GM12878 (cell line): ENCODE results near the gene CLCC1. TPM values are rescaled to one million over a fixed set of nuclear protein-coding genes. Genes with fewer than 3 reads are reported as not detected.

Experiments used
- ATAC-seq: fragments of 200-7000 bp; cut with Tn5 transposase; 3 replicates; pipeline ENCODE4 v1.9.1; 2020; ENCODE audit warnings: mild to moderate bottlenecking, moderate library complexity
- BruUV-seq: library from RNA; stranded (reverse); fragments of 400-500 nt; replicated peaks from 2 replicates; lab custom pipeline; 2021; lab: Mats Ljungman, UMichigan
- CTCF ChIA-PET: fragments of 300-600 bp; sonication (Branson Sonifier 250); formaldehyde crosslinking; extraction: SDS; loops from one replicate; lab custom pipeline; 2021; ENCODE audit warnings: inconsistent platforms; lab: Yijun Ruan, JAX
- POLR2A ChIA-PET: fragments of 350-600 bp; formaldehyde crosslinking; extraction: SDS; loops from one replicate; lab custom pipeline; 2021; ENCODE audit warnings: inconsistent platforms; lab: Charles Lee
- RAD21 ChIA-PET: fragments of 300-600 bp; sonication (Branson Sonifier 250); formaldehyde crosslinking; loops from one replicate; lab custom pipeline; 2023; ENCODE audit warnings: antibody characterized with exemption; ENCODE audit not compliant: unreplicated experiment; lab: Charles Lee
- SMC1A ChIA-PET: fragments of 300-600 bp; sonication (Branson Sonifier 250); formaldehyde crosslinking; loops from one replicate; lab custom pipeline; 2023; ENCODE audit not compliant: unreplicated experiment, uncharacterized antibody; lab: Charles Lee
- DNase-seq: peaks from one replicate; pipeline ENCODE4 v3.0.0-alpha.2; 2011; ENCODE audit warnings: low read depth, low spot score
- FAIRE-seq: peaks from 3 replicates; lab custom pipeline; 2011; peaks lifted over from hg19 to GRCh38; lab: Jason Lieb, UNC
- H2AFZ ChIP-seq: 2 replicates; pipeline ENCODE4 v1.6.0; 2011; ENCODE audit warnings: low read depth, low read length, control low read depth; ENCODE audit not compliant: control insufficient read depth
- H3K27ac ChIP-seq: 2 replicates; pipeline ENCODE4 v1.5.1; 2011; ENCODE audit warnings: control low read depth; ENCODE audit not compliant: control insufficient read depth, insufficient read depth
- H3K27me3 ChIP-seq, 2 experiments: replicated peaks in 1 of 2; 2 replicates each; pipeline versions ENCODE4 v1.6.0 to v1.6.1; 2011; ENCODE audit warnings: low read length in 1 of 2; ENCODE audit not compliant: control insufficient read depth in 2 of 2, insufficient read depth in 2 of 2
- H3K36me3 ChIP-seq, 2 experiments: 2 replicates each; pipeline ENCODE4 v1.5.1; 2011; ENCODE audit warnings: low read length in 1 of 2; ENCODE audit not compliant: control insufficient read depth in 2 of 2, insufficient read depth in 2 of 2
- H3K4me1 ChIP-seq: 2 replicates; pipeline ENCODE4 v1.6.1; 2011; ENCODE audit warnings: mild to moderate bottlenecking, low read length, moderate library complexity, mixed read lengths; ENCODE audit not compliant: control insufficient read depth, insufficient read depth
- H3K4me2 ChIP-seq: 2 replicates; pipeline ENCODE4 v1.6.0; 2011; ENCODE audit warnings: control low read depth; ENCODE audit not compliant: control insufficient read depth, insufficient read depth
- H3K4me3 ChIP-seq: fragments of 200-600 bp; sonication (generic); 2 replicates; pipeline ENCODE4 v1.5.1; 2016
- H3K79me2 ChIP-seq: 2 replicates; pipeline ENCODE4 v1.6.0; 2011; ENCODE audit warnings: low read length; ENCODE audit not compliant: control insufficient read depth, insufficient read depth
- H3K9ac ChIP-seq: 2 replicates; pipeline ENCODE4 v1.8.0; 2011; ENCODE audit warnings: low read length, control low read depth, mixed read lengths; ENCODE audit not compliant: control insufficient read depth, insufficient read depth
- H3K9me3 ChIP-seq: replicated peaks from 3 replicates; pipeline ENCODE4 v1.5.1; 2011; ENCODE audit warnings: mild to moderate bottlenecking, low read length; ENCODE audit not compliant: control insufficient read depth, insufficient read depth
- H4K20me1 ChIP-seq: 2 replicates; pipeline ENCODE4 v1.6.0; 2011; ENCODE audit not compliant: control insufficient read depth, insufficient read depth
- BCL11A ChIP-seq: IDR thresholded peaks from 2 replicates; pipeline ENCODE4 v1.6.1; 2011; ENCODE audit warnings: low read depth, low read length
- BRCA1 ChIP-seq: IDR thresholded peaks from 2 replicates; pipeline ENCODE4 v1.6.1; 2011; ENCODE audit warnings: low read depth, low read length, improper control_type of control experiment
- CEBPZ ChIP-seq: fragments of 150-350 bp; IDR thresholded peaks from 2 replicates; pipeline ENCODE4 v1.6.1; 2016; ENCODE audit warnings: low read depth, low read length
- CHD2 ChIP-seq: IDR thresholded peaks from 2 replicates; pipeline ENCODE4 v1.6.1; 2011; ENCODE audit warnings: low read depth, low read length, improper control_type of control experiment, borderline replicate concordance
- CHD4 ChIP-seq: fragments of 200-600 bp; sonication (generic); IDR thresholded peaks from 2 replicates; pipeline ENCODE4 v1.6.1; 2016; ENCODE audit warnings: mild to moderate bottlenecking
- DPF2 ChIP-seq: fragments of 450-650 bp; IDR thresholded peaks from 2 replicates; pipeline ENCODE4 v1.6.1; 2017; ENCODE audit warnings: mild to moderate bottlenecking
- E2F8 ChIP-seq: fragments of 450-650 bp; IDR thresholded peaks from 2 replicates; pipeline ENCODE4 v1.6.1; 2018; ENCODE audit warnings: mild to moderate bottlenecking, low read depth, moderate library complexity; ENCODE audit not compliant: partially characterized antibody
- ESRRA ChIP-seq: IDR thresholded peaks from 2 replicates; pipeline ENCODE4 v1.6.1; 2012; ENCODE audit warnings: mild to moderate bottlenecking, low read length, improper control_type of control experiment
- IRF4 ChIP-seq: IDR thresholded peaks from 2 replicates; pipeline ENCODE4 v1.6.1; 2011; ENCODE audit warnings: low read depth, low read length
- NKRF ChIP-seq: fragments of 450-650 bp; conservative IDR thresholded peaks from 2 replicates; pipeline ENCODE4 v1.6.1; 2017; ENCODE audit warnings: mild to moderate bottlenecking, moderate library complexity
- PAX5 ChIP-seq: IDR thresholded peaks from 2 replicates; pipeline ENCODE4 v1.6.1; 2011; ENCODE audit warnings: low read depth, low read length, borderline replicate concordance
- POLR2AphosphoS5 ChIP-seq: IDR thresholded peaks from 2 replicates; pipeline ENCODE4 v1.6.1; 2011; ENCODE audit warnings: mild to moderate bottlenecking, low read length, inconsistent platforms
- RAD21 ChIP-seq: IDR thresholded peaks from 2 replicates; pipeline ENCODE4 v1.6.1; 2011; ENCODE audit warnings: mild to moderate bottlenecking, low read depth, low read length, moderate library complexity; ENCODE audit not compliant: insufficient read depth
- SP1 ChIP-seq: IDR thresholded peaks from one replicate; pipeline ENCODE4 v1.6.1; 2011; ENCODE audit warnings: low read depth, low read length
- SREBF1 ChIP-seq: IDR thresholded peaks from 2 replicates; pipeline ENCODE4 v1.6.1; 2012; ENCODE audit warnings: mild to moderate bottlenecking, low read length
- TCF12 ChIP-seq: IDR thresholded peaks from 2 replicates; pipeline ENCODE4 v1.6.1; 2011; ENCODE audit warnings: low read depth, mild to moderate bottlenecking, low read length
- YY1 ChIP-seq: IDR thresholded peaks from 2 replicates; pipeline ENCODE4 v1.6.1; 2011; ENCODE audit warnings: low read depth, mild to moderate bottlenecking, low read length
- whole genome bisulfite sequencing: methylation state at CpG from one replicate; pipeline ENCODE4 v1.1.6; 2016; ENCODE audit warnings: low lambda C conversion rate; ENCODE audit not compliant: insufficient replicate concordance, insufficient coverage; ENCODE audit errors: missing lambda C conversion rate; 5-methylcytosine and 5-hydroxymethylcytosine counted together
- in situ Hi-C: fragments of 300-500 bp; cut with MboI; formaldehyde crosslinking; loops from 9 replicates; pipeline ENCODE4 v1.14.3; 2018; ENCODE audit warnings: mixed read lengths
- intact Hi-C: fragments of 100-400 bp; cut with micrococcal nuclease; formaldehyde crosslinking; loops from one replicate; pipeline ENCODE4 v1.14.2; 2022; ENCODE audit not compliant: unreplicated experiment
- polyA plus RNA-seq, 11 experiments: library from polyadenylated mRNA; depleted of rRNA in 4 of 11; unstranded in 6 of 11; stranded (reverse) in 5 of 11; fragments of >200 nt; fragmentation: Nextera tagmentation in 4 of 11; fragmentation: Illumina TruSeq in 1 of 11; extraction: Ambion mirVana in 4 of 11; extraction: Trizol in 1 of 11; gene quantifications; 1 replicate in 1 of 11; 2 replicates in 10 of 11; pipeline versions ENCODE4 v1.2.1 to v1.2.3, GENCODE V29; 2011 to 2016; ENCODE audit warnings: inconsistent platforms in 2 of 11, missing spikeins in 2 of 11, low read depth in 1 of 11
- total RNA-seq, 4 experiments: library from RNA; depleted of rRNA in 3 of 4; stranded (reverse); fragments of >200 nt in 3 of 4; fragmentation: Illumina TruSeq in 1 of 4; extraction: Trizol in 1 of 4; gene quantifications; 2 replicates each; pipeline versions ENCODE4 v1.2.1 to v1.2.3, GENCODE V29; 2013 to 2021

The CLCC1 gene
- total and polyA plus RNA-seq, 10 of the 15 experiments (the other 5 are each of a cell fraction or from before 2014, with no cell fraction given) = 11.9 to 25.8 (median 16.1) TPM

GRCh38 chr1:108983114-108983513 is 19.8 kb upstream of the CLCC1 start (continued):
- TF ChIP-seq TCF12 (no peak), CHD2 (no peak), BRCA1 (no peak), SREBF1 (no peak), PAX5 (no peak), POLR2AphosphoS5 (no peak)
- TF ChIP-seq, all 136 proteins: peak for 0

- Histone ChIP-seq H3K79me2 (no peaks in the 10 kb centered on the region), H3K27me3 (no peaks in the 10 kb centered on the region), H2AFZ (no peak overlapping the region), H3K27ac (no peak overlapping the region), H4K20me1 (no peaks in the 10 kb centered on the region), H3K9me3 (no peaks in the 10 kb centered on the region), H3K4me2 (no peak overlapping the region), H3K4me3 (no peak overlapping the region), H3K4me1 (no peaks in the 10 kb centered on the region), H3K9ac (no peak overlapping the region), H3K36me3 (no peaks in the 10 kb centered on the region; a peak in 2 of 4 replicates)
- CTCF ChIA-PET = no interaction called here
- TF ChIP-seq CEBPZ = no peak
- TF ChIP-seq BCL11A = no peak
- TF ChIP-seq IRF4 = no peak
- no peak for TF ChIP-seq NKRF
- TF ChIP-seq YY1 = no peak
- TF ChIP-seq ESRRA = no peak
- TF ChIP-seq CHD4 = no peak
- TF ChIP-seq E2F8 = no peak
- TF ChIP-seq RAD21 = no peak
- TF ChIP-seq SP1 = no peak
- TF ChIP-seq DPF2 = no peak
- ATAC-seq (no peak), DNase-seq (no peak), FAIRE-seq (no peak)
- POLR2A ChIA-PET = no interaction called here
- in situ Hi-C loops (no loop called here), intact Hi-C loops (no loop called here)
- RAD21 ChIA-PET = no interaction called here
- BruUV-seq = no TSS peak
- WGBS = 60% methylated on average over 4 of the region's 4 CpGs
- SMC1A ChIA-PET = no interaction called here
Observed at GRCh38 chr1:108976658-108977057, 13.4 kb upstream of the CLCC1 start.
